Kasumi-1 (cell line): ENCODE results near the gene SLC6A4.
"Not testable (repeated sequence)": the region's sequence is repeated elsewhere in the genome, so short reads cannot be mapped to it uniquely, and the experiment has no call there.

Experiments
- DNase-seq, 2 experiments: peaks; one replicate each; lab custom pipeline; 2025; lab: John Stamatoyannopoulos, UW

Gene SLC6A4

DNA sequence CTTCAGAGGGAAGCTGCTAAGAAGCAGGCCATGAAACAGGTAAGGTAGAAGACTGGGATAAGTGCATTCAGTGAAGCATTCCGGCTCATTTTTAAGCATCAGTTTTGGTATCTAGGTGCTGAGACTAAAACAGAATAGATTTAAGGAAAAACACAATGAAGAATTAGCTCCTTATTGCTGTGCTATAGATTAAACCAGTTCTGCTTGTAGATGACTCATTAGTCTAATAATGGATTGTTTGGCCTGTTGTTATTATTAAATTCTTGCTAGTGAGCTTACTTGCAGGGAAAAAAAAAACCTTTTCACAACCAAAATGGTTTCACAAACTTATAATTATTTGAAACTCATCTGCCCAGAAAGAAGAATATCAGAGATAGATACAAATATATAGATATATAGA lies 62.9 kb downstream of the SLC6A4 start:
- no peak for DNase-seq

DNA sequence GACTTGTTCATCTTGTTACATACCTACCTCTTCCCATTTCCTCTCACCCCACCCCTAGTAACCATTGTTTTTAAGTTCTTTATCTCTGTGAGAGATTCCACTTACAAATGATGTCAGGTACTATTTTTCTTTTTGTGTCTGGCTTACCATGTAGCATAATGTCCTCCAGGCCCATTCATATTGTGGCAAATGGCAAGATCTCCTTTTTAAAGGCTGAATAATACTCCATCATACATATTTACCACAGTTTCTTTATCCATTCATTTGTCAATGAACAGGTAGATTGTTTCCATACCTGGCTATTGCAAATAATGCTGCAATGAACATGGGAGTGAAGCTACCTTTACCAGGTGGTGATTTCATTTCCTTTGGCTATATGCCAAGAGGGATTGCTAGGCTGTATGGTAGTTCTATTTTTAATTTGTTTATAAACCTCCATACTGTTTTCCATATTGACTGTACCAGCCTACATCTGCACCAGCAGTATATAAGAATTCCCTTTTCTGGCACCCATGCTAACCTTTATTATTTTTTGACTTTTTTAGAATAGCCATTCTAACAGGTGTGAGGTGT lies 65.0 kb downstream of the SLC6A4 start:
- no peak for DNase-seq

DNA sequence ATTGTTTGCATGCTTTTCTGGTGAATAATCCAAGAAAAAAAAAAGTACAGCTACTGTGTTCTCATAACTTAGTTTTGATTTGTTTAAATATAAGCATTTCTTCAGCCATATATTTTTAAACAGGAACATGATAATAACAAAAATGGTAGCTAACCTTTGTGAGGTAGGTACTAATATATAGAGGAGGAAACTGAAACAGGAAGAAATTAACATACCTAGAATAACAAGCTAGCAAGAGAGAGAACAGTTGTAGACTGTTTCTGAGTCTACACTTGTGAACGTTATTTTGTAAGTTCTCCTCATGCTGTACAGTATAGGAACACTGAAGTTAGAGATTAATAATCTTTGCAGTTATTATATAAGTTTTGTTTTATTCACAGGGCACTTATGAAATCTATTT lies 69.5 kb downstream of the SLC6A4 start:
- DNase-seq: no peak

DNA sequence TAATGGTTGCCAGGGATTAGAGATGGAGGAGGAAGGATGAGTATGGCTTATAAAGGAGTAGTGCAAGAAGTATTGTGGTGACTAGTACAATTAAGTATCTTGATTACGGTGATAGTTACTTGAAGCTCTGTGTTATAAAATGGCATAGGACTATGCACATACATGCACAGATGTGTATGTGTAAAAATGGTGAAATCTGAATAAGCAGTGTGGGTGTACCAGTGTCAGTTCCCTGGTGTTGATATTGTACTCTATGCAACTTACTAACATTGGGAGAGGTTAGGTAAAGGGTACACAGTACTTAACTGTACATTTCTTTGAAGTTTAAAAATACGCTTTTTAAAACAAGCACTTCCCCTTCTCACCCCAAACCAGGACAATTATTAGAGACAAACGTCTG lies 70.3 kb downstream of the SLC6A4 start:
- no peak for DNase-seq

DNA sequence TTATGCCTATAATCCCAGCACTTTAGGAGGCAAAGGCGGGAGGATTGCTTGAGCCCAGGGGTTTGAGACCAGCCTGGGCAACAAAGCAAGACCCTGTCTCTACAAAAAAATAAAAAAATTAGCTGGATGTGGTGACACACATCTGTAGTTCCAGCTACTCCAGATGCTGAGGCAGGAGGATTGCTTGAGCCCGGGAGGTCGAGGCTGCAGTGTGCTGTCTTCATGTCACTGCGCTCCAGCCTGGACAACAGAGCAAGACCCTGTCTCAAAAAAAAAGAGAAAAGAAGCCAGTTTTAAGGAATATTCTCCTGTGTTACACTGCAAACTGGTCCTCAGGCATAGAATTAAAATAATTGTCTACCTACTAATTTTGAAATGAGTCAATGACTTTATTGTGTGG lies 71.0 kb downstream of the SLC6A4 start:
- no peak for DNase-seq

DNA sequence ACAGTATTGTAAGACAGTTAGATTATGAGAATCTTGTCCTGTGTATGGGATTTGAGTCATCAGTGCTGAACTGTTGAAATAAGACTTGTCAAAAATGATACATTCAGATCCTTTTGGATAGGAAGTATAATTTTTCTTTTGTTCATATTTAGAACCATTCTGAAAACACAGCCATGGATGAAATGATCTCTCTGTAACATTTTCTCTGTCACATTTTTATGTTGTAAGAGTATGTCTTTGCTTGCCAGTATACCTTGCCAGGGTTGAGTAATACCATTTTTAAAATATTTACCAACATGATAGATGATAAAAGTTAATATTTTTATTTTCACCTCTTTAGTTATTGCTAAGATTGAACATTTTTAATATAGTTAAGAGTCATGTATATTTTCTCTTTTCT lies 73.9 kb downstream of the SLC6A4 start:
- DNase-seq: no peak

DNA sequence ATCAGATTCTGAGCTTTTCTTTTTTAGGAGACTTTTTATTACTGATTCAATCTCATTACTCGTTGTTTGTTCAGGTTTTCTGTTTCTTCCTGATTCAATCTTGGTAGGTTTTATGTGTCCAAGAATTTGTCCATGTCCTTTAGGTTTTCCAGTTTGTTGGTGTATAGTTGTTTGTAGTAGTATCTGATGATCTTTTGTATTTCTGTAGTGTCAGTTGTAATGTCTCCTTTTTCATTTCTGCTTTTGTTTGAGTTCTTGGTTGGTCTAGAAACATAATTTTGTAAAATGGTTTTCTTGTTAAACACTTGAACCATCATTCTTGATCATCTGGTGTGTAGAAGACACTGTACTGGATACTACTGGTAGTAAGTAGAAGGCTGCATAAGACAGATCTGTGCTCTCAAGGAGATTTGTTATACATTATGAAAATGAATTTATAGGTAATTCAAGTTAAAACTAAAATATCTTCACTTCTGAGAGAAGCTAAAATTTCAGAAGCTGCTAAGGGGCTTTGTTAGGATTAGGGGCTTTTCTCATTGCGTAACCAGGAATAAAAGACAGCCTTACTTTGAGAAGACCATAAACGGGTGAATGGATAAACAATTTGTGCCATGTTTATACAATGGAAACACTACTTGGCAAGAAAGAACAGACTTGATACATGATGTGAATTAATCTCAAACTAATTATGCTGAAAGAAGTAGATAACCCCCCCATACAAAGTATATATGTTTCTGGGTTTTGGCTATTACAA lies 74.9 kb downstream of the SLC6A4 start:
- DNase-seq: no peak

DNA sequence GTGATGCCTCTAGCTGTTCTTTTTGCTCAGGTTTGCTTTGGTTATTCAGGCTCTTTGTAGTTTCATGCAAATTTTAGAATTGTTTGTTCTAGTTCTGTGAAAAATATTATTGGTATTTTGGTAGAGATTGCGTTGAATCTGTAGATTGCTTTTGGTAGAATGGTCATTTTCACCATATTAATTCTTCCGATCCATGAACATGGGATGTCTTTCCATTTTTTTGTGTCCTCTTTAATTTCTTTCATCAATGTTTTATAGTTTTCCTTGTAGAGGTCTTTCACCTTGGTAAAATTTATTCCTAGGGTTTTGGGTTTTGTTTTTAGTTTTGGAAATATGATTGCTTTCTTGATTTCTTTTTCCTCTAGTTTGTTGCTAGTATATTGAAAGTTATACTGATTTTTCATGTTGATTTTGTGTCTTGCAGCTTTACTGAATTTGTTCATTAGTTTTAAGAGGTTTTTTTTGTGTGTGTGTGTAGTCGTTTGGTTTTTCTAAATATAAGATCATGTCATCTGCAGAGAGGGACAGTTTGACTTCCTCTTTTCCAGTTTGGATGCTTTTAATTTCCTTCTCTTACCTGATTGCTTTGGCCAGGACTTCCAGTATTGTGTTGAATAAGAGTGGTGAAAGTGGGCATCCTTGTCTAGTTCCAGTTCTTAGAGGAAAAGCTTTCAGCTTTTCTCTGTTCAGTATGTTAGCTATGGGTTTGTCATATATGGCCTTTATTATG lies 76.4 kb downstream of the SLC6A4 start:
- DNase-seq: peak; percentile 10 to 14

DNA sequence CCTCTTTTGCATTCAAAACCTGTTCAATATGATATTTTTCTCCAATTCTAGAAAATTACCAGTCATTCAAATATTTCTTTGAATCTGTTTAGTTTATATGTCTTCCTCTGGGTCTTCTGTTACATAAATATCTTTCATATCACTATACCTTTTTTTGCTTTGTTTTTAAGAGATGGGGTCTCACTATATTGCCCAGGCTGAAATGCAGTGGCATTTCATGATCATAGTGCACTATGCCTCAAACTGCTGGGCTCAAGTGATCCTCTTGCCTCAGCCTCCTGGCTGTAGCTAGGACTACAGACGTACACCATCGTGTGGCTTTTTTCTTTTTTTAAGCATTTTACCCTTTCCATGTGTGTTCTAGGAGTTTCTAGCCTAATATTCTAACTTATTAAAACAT lies 80.1 kb downstream of the SLC6A4 start:
- no peak for DNase-seq

DNA sequence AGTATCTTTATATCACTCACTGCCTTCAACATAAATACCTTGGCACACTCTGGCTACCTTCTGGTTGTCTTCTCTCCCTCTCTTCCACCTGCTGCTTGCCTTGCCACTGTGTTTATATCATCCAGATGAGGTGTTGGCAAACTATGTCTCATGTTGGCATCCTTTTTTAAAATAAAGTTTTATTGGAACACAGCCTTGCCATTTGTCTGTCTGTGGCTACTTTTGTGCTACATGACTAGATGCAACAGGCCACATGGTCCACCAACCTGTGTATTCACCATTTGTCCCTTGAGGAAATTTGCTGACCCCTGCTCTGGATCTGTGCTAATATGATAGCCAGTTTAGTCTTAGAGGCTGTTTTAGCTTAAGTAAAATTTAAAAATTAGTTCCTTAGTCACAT lies 82.0 kb downstream of the SLC6A4 start:
- DNase-seq: no peak

DNA sequence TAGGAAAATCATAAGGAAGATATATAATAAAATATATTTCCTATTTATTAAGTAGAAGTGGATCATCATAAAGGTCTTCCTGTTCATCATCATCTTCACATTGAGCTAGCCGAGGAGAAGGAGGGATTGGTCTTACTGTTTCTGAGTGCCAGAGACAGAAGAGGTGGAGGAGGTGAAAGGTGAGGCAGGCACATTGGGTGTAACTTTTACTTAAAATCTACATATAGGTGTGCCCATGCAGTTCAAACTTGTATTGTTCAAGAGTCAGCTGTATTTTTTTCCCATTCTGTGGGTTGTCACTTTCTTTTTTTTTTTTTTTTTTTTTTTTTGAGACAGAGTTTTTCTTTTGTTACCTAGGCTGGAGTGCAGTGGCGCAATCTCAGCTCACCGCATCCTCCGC lies 84.0 kb downstream of the SLC6A4 start:
- no peak for DNase-seq

DNA sequence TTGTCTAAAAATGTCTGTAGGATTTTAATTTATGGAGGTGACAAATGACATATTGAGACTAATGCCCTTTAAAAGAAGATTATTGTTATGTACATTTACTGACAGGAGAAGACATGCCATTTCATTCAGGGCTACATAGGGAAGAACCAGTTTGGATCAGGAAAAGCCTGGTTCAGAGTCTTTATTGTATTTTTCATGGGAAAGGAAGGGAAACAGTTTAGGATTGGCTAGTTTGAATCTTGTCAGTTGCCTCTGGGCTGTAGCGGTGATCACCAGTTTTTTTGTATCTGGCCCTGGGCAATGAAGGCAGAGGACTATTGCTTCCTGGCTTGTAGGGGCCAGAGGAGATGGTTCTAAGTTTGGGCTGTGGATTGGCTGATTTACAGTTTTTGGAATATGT lies 87.1 kb downstream of the SLC6A4 start:
- DNase-seq: no peak

DNA sequence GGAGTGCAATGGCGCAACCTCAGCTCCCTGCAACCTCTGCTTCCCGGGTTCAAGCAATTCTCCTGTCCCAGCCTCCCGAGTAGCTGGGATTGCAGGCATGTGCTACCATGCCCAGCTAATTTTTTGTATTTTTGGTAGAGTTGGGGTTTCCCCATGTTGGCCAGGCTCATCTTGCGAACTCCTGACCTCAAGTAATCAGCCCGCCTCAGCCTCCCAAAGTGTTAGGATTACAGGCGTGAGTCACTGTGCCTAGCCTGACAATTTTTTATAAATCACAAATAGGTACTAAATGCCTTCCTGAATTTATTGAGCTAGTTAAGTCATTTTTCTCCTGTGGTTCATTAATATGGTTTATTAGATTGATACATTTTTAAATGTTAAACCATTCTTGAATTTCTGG lies 87.6 kb downstream of the SLC6A4 start:
- DNase-seq: not testable (repeated sequence)
